Smooth muscle cell of bladder (primary cell): ENCODE measurements around the gene JPH2. TPM values are rescaled to one million over a fixed set of nuclear protein-coding genes. Genes with fewer than 3 reads are reported as not detected.

ENCODE experiments used
- total RNA-seq: library from RNA; depleted of rRNA; stranded (reverse); fragments of >200 nt; gene quantifications from 2 replicates; pipeline ENCODE4 v1.2.3, GENCODE V29; 2014

JPH2 gene
- 0.43 and 4.4 TPM in 2 replicates for total RNA-seq

GRCh38 chr20:44187054-44187771 is at the start of gene JPH2:
Gene JPH2 (minus strand): TSS chr20:44187188. CDS start chr20:44186705, 483 bp downstream.

DNA sequence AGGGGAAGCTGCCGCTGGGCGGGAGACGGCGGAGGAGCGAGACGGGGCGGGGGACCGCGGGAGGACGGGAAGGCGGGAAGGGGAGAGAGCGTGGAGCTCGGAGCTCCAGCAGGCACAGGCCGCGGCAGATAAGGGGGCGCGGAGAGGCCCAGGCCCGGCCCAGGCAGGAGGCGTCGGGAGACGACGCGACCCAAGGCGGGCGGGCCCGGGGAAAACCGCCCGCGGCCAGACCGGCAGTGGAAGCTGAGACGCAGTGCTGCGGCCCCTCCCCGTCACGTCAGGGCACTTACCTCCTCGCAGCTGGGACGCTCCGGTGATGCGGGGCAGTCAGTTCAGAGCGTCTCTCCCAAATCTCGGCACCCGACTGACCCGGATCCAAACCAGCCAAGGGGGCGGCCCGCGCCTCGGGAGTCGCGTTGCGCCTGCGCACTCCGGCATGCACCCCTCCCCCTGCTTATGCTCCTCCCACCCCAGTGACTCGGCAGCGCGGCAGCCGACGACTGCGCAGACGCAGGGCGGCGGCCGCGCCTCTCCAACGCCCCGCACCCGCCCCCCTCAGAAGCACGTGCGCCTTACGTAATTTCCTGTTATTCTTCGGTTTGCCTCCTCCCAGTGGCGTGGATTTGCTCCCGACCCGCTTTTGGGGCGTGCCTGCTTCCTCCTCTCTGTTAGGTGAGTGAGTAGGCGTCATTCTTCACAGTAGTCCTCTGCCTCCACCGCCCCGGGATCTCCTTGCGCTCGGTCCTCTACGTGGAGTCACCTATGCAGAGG is 23.6 kb upstream of the JPH2 start, which contains the start of gene OSER1:
TSS of gene OSER1 (minus strand) at position 366 of the 771 bp plus-strand sequence. CDS start 3,814 bp downstream, outside the sequence.

Other genes starting within 250 kb of the JPH2 start
- gene OSER1, start 23.6 kb upstream of the JPH2 start, total RNA-seq = 37.3 and 44.5 TPM in 2 replicates
- under 0.01 and 0.09 TPM in 2 replicates for gene GDAP1L1, start 60.1 kb upstream of the JPH2 start, total RNA-seq
- 5.2 and 6.1 TPM in 2 replicates for gene FITM2, start 124.0 kb upstream of the JPH2 start, total RNA-seq
- gene R3HDML, start 149.9 kb upstream of the JPH2 start, total RNA-seq = not detected in 2 replicates
- gene HNF4A, start 168.5 kb upstream of the JPH2 start, total RNA-seq = not detected in 2 replicates